Stomach (tissue), 4 donors: Measurements from ENCODE around the gene AP5M1.

Source experiments
- CTCF ChIP-seq, 7 experiments: fragments of 450-650 bp in 4 of 7; fragments of 200-600 bp in 3 of 7; sonication (generic) in 3 of 7; IDR thresholded peaks; one replicate each; pipeline ENCODE4 v1.5.1; 2016 to 2019; ENCODE audit warnings: antibody characterized with exemption in 7 of 7, control low read depth in 2 of 7, mild to moderate bottlenecking in 1 of 7
- EP300 ChIP-seq: sonication (generic); formaldehyde crosslinking; IDR thresholded peaks from one replicate; pipeline ENCODE4 v1.6.1; 2017; ENCODE audit warnings: antibody characterized with exemption
- POLR2A ChIP-seq, 4 donors: fragments of 450-650 bp; IDR thresholded peaks; one replicate each; pipeline ENCODE4 v1.6.1; 2016; ENCODE audit warnings: antibody characterized with exemption in 4 of 4, control low read depth in 2 of 4, mild to moderate bottlenecking in 1 of 4, moderate library complexity in 1 of 4

GRCh38 chr14:57287745-57288144 is 19.0 kb downstream of the AP5M1 start:
- TF ChIP-seq CTCF (IDR thresholded peaks at IDR 0.05) (no peak), POLR2A (IDR thresholded peaks at IDR 0.05) (no peak), EP300 (no peak)
